ENCODE results near the gene PPP4R1. TPM values are rescaled to one million over a fixed set of nuclear protein-coding genes. Genes with fewer than 3 reads are reported as not detected.

Gene PPP4R1
- polyA plus RNA-seq, 1 donor from 2014 or later: 127 TPM

DNA sequence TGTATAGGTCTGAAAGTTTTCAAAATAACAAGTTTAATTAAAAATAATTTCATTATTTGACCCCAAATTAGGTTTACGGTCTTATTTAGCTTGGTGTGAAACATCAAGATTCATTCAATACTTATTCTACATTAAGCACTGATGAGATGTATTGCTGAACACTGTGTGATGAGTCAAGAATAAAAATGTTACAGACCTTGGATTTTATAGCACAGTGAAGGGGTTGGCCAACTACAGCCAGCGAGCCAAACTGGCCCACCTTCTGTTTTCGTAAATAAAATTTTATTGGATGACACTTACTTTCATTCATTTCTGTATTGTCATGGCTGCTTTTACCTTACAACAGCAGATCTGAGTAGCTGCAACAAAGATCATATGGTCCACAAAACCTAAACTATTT lies 8.3 kb downstream of the PPP4R1 start:
- Histone ChIP-seq H3K9me3 (ENCODE audit: low read length) (no peaks in the 10 kb centered on the region), H3K9me2 (ENCODE audit: insufficient read depth, low read length) (no peaks in the 10 kb centered on the region), H3K4me2 (ENCODE audit: low read length) (no peak overlapping the region), H3K9ac (ENCODE audit: low read length) (no peak overlapping the region), H3K27ac (ENCODE audit: low read length) (no peak overlapping the region), H3K36me3 (ENCODE audit: insufficient read depth, low read length) (no peaks in the 10 kb centered on the region), H4K20me1 (ENCODE audit: insufficient read depth) (no peaks in the 10 kb centered on the region), H3K79me2 (replicated peaks; ENCODE audit: insufficient read depth, low read length) (peaks cover 83% of the 10 kb centered on the region), H2AFZ (ENCODE audit: low read depth, low read length) (no peak overlapping the region), H3F3A (ENCODE audit: insufficient read depth, low read length, poor library complexity, severe bottlenecking) (no peaks in the 10 kb centered on the region), H3K4me3 (ENCODE audit: low read length) (no peak overlapping the region), H3K27me3 (ENCODE audit: insufficient read depth, low read depth, low read length) (no peaks in the 10 kb centered on the region)
- TF ChIP-seq CTCF (IDR thresholded peaks at IDR 0.05; ENCODE audit: poor library complexity, severe bottlenecking): no peak
- no peak for TF ChIP-seq RAD21 (conservative IDR thresholded peaks at IDR 0.05)
- no peak for TF ChIP-seq EZH2 (IDR thresholded peaks at IDR 0.05; ENCODE audit: borderline replicate concordance, insufficient read depth, low read length, poor library complexity, severe bottlenecking)
- TF ChIP-seq MXI1 (conservative IDR thresholded peaks at IDR 0.05; ENCODE audit: poor library complexity, severe bottlenecking): no peak
- TF ChIP-seq, protein P1, sequence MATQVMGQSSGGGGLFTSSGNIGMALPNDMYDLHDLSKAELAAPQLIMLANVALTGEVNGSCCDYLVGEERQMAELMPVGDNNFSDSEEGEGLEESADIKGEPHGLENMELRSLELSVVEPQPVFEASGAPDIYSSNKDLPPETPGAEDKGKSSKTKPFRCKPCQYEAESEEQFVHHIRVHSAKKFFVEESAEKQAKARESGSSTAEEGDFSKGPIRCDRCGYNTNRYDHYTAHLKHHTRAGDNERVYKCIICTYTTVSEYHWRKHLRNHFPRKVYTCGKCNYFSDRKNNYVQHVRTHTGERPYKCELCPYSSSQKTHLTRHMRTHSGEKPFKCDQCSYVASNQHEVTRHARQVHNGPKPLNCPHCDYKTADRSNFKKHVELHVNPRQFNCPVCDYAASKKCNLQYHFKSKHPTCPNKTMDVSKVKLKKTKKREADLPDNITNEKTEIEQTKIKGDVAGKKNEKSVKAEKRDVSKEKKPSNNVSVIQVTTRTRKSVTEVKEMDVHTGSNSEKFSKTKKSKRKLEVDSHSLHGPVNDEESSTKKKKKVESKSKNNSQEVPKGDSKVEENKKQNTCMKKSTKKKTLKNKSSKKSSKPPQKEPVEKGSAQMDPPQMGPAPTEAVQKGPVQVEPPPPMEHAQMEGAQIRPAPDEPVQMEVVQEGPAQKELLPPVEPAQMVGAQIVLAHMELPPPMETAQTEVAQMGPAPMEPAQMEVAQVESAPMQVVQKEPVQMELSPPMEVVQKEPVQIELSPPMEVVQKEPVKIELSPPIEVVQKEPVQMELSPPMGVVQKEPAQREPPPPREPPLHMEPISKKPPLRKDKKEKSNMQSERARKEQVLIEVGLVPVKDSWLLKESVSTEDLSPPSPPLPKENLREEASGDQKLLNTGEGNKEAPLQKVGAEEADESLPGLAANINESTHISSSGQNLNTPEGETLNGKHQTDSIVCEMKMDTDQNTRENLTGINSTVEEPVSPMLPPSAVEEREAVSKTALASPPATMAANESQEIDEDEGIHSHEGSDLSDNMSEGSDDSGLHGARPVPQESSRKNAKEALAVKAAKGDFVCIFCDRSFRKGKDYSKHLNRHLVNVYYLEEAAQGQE (IDR thresholded peaks at IDR 0.05; ENCODE audit: borderline replicate concordance): no peak
- TF ChIP-seq POLR2AphosphoS5 (IDR thresholded peaks at IDR 0.05): no peak
- TF ChIP-seq EP300 (conservative IDR thresholded peaks at IDR 0.05; ENCODE audit: poor library complexity, severe bottlenecking): no peak
- no peak for TF ChIP-seq TAF1 (IDR thresholded peaks at IDR 0.05; ENCODE audit: low read depth)
- TF ChIP-seq SMC3 (conservative IDR thresholded peaks at IDR 0.05; ENCODE audit: poor library complexity): no peak

GRCh38 chr18:9604348-9604747 lies 10.0 kb downstream of the PPP4R1 start:
- no peak overlapping the region for H3K27ac ChIP-seq (ENCODE audit: low read length)
- peaks cover 8% of the 10 kb centered on the region for H3K9me3 ChIP-seq (ENCODE audit: low read length)
- H3K27me3 ChIP-seq (ENCODE audit: insufficient read depth, low read depth, low read length): no peaks in the 10 kb centered on the region
- TF ChIP-seq SMC3 (conservative IDR thresholded peaks at IDR 0.05; ENCODE audit: poor library complexity): no peak
- TF ChIP-seq EZH2 (IDR thresholded peaks at IDR 0.05; ENCODE audit: borderline replicate concordance, insufficient read depth, low read length, poor library complexity, severe bottlenecking): no peak
- TF ChIP-seq CTCF (IDR thresholded peaks at IDR 0.05; ENCODE audit: poor library complexity, severe bottlenecking): no peak
- TF ChIP-seq RAD21 (conservative IDR thresholded peaks at IDR 0.05): no peak
- TF ChIP-seq EP300 (conservative IDR thresholded peaks at IDR 0.05; ENCODE audit: poor library complexity, severe bottlenecking): no peak
- TF ChIP-seq MXI1 (conservative IDR thresholded peaks at IDR 0.05; ENCODE audit: poor library complexity, severe bottlenecking): no peak
- TF ChIP-seq POLR2AphosphoS5 (IDR thresholded peaks at IDR 0.05): no peak
- TF ChIP-seq, protein P1 (IDR thresholded peaks at IDR 0.05; ENCODE audit: borderline replicate concordance): no peak
- no peak for TF ChIP-seq TAF1 (IDR thresholded peaks at IDR 0.05; ENCODE audit: low read depth)
- H3K79me2 ChIP-seq (replicated peaks; ENCODE audit: insufficient read depth, low read length): peaks cover 83% of the 10 kb centered on the region
- no peak overlapping the region for H2AFZ ChIP-seq (ENCODE audit: low read depth, low read length)
- no peaks in the 10 kb centered on the region for H3K9me2 ChIP-seq (ENCODE audit: insufficient read depth, low read length)
- no peaks in the 10 kb centered on the region for H4K20me1 ChIP-seq (ENCODE audit: insufficient read depth)
- no peak overlapping the region for H3K4me3 ChIP-seq (ENCODE audit: low read length)
- H3F3A ChIP-seq (ENCODE audit: insufficient read depth, low read length, poor library complexity, severe bottlenecking): no peaks in the 10 kb centered on the region
- H3K4me2 ChIP-seq (ENCODE audit: low read length): no peak overlapping the region
- H3K9ac ChIP-seq (ENCODE audit: low read length): no peak overlapping the region
- H3K36me3 ChIP-seq (ENCODE audit: insufficient read depth, low read length): peaks cover 6% of the 10 kb centered on the region

Measured in neural cell (in vitro differentiated cells).